GM23338 (cell line): Measurements from ENCODE around the gene HIVEP2.

Experiments
- CTCF ChIP-seq, 2 experiments: fragments of 200-600 bp in 1 of 2; sonication (generic) in 1 of 2; conservative IDR thresholded peaks; 2 replicates each; pipeline versions ENCODE4 v1.5.1 to v1.6.1; 2016 to 2017; ENCODE audit warnings: antibody characterized with exemption in 2 of 2, low read depth in 2 of 2, mild to moderate bottlenecking in 2 of 2, moderate library complexity in 1 of 2
- EZH2 ChIP-seq: fragments of 200-600 bp; sonication (generic); IDR thresholded peaks from one replicate; pipeline ENCODE4 v1.8.0; 2017; ENCODE audit warnings: antibody characterized with exemption, mild to moderate bottlenecking, low read depth; ENCODE audit not compliant: unreplicated experiment
- EZH2phosphoT487 ChIP-seq: fragments of 200-600 bp; sonication (generic); IDR thresholded peaks from one replicate; pipeline ENCODE4 v1.8.1; 2018; ENCODE audit warnings: antibody characterized with exemption; ENCODE audit not compliant: unreplicated experiment
- POLR2AphosphoS5 ChIP-seq: IDR thresholded peaks from 2 replicates; pipeline ENCODE4 v1.6.1; 2016; ENCODE audit warnings: antibody characterized with exemption, low read depth
- REST ChIP-seq: IDR thresholded peaks from one replicate; pipeline ENCODE4 v1.6.1; 2018; ENCODE audit warnings: antibody characterized with exemption; ENCODE audit not compliant: unreplicated experiment

GRCh38 chr6:142758629-142759025 lies 186.3 kb downstream of the HIVEP2 start:
- TF ChIP-seq POLR2AphosphoS5 (no peak), CTCF (conservative IDR thresholded peaks at IDR 0.05; ENCODE audit: low read depth in 2 of 2) (no peak), EZH2 (no peak), REST (no peak), EZH2phosphoT487 (no peak)
